HG02884 (cell line): ENCODE measurements around the gene DHX58.

Experiments
- ATAC-seq: cut with Tn5 transposase; IDR thresholded peaks from one replicate; pipeline ENCODE4 v1.9.1; 2021; ENCODE audit warnings: mild to moderate bottlenecking, moderate library complexity; ENCODE audit not compliant: unreplicated experiment

DHX58 gene

DNA sequence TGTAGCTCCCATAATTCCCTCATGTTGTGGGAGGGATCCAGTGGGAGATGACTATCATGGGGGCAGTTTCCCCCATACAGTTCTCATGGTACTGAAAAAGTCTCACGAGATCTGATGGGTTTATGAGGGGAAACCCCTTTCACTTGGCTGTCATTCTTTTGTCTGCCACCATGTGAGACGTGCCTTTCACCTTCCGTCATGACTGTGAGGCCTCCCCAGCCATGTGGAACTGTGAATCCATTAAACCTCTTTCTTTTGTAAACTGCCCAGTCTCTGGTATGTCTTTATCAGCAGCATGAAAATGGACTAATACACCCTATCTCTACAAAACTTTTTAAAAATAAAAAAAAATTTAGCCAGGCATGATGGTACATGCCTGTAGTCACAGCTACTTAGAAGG is 55.9 kb downstream of the DHX58 start:
- ATAC-seq, result no peak

DNA sequence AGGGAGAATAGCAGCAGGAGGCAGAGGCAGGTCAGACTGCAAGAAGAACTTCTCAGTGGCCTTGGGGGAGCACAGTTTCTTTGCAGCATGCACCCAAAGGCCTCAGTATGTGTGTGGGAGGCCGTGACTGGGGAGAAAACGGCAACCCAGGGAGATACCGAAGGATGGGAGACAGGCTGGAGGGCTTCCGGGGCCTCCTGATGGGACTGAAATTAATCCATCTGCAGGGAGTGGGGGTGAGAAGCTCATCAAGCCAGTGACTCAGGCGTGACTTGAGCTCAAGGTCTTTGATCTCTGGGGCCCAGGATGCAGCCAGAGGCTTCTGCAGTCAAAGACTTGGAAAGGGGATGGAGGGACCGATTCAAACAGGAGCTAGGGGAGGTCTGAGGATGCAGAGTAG is 57.0 kb downstream of the DHX58 start:
- ATAC-seq, result no peak

DNA sequence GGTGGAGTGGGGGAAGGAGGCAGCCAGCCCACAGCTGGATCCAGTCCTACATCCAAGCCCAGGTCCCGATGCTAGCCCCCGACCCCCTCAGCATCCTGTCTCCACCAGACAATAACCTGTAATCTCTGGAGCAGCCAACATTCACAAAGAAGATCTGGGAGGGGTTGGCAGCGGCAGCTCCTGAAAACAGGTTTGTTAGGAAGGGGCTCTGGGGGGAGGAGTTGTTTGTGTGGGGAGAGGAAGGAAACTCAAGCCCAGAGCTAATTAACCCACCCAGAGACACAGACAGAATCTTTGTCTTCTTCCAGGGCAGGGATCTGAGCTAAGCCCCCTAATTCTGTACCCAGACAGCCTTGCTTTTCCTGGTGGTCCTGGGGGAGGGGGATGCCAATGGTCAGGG is 57.5 kb downstream of the DHX58 start:
- no peak for ATAC-seq

DNA sequence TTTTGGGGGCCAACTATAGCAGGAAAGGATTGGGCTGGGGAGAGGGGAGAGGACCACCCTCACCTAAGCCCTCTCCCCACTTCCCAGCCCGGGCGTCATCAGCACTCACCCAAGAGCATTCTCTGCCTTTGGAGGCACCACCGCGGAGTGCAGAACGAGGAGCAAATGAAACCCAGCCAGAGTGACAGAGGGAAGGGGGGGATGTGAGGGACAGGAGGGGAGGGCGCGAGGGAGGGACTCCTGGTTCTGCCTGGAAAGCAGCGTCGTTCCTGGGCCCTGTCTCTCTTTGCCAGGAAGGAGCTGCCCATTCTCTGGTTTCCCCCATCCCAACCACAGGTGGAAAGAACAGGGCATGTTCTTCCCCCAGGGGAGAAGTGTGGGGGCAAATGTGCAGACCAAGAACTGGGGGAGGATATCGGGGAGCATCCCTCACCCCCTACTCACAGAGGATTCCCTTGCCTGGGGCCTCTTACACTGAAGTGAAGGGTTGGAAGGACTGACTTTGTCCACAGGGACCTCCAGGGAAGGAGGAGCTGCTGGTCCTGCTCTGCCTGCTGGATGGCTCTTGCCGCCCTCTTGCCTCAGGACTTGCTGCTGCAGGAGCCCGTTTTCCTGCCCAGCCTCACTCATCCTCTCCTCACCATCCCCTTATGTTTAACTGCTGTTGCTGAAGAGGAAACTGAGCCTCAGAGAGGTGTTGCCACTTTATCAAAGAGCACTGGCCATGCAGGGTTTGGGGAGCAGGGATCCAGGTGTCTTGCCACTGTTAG is 58.6 kb downstream of the DHX58 start:
- no peak for ATAC-seq

DNA sequence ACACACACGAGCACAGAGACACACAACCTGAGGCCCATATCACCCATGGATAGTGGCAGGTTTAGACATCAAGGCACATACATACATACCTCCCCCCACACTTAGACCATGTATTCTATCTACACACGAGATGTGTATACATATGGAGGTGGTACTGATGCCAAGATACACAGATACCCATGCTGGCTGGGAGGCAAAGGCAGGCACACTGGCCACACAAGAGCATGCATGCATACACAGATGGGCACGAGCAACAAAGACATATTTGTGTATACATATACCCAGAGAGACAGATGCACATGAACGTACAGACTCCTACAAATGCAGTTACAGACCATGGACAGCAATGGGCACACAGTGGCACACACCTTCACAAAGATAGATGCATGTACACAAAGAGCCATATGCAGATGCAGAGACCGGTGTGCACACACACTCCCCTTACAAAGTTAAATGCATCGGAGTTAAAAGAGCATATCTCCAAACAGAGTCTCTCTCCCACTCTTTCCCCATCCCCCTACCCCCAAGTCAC is 60.1 kb downstream of the DHX58 start:
- ATAC-seq, result no peak

DNA sequence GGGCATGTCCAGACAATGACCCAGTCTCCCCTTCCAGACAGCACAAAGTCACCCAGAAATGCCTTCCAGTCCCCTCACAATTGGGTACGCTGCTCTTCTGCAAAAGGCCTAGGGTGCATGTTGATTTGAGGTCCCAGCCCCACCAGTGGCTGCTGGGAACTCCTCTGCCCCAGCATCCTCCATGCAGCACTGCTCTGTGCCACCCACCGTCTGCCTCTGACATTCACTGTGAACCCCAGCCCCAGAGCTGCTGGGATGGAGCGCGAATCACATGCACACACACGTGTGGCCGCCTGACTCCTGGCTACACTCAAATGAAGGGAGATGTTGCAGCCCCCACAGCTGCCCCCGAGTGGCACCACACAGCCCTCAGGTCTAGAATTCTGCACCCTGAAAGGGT is 60.9 kb downstream of the DHX58 start:
- no peak for ATAC-seq
